HG03439 (cell line): ENCODE data around the gene TACC2.

ENCODE experiments used
- ATAC-seq: cut with Tn5 transposase; IDR thresholded peaks from one replicate; pipeline ENCODE4 v1.9.1; 2021; ENCODE audit warnings: mild to moderate bottlenecking, moderate library complexity; ENCODE audit not compliant: unreplicated experiment

TACC2 gene

GRCh38 chr10:122303271-122304053 lies 314.5 kb downstream of the TACC2 start:
- no peak for ATAC-seq
